Measurements from ENCODE around the gene PSG1. TPM values are rescaled to one million over a fixed set of nuclear protein-coding genes. Genes with fewer than 3 reads are reported as not detected.
"Not testable (repeated sequence)": the region's sequence is repeated elsewhere in the genome, so short reads cannot be mapped to it uniquely, and the experiment has no call there.

PSG1 gene
- total and polyA plus RNA-seq, 3 donors from 2014 or later, result not detected

GRCh38 chr19:42917634-42918033 is 38.1 kb upstream of the PSG1 start, which contains the start of gene PSG6:
PSG6 (minus strand) TSS chr19:42917894; CDS start chr19:42917792, 102 bp downstream.
- H3K27me3 ChIP-seq; H3K4me1 ChIP-seq; H3K27ac ChIP-seq; intact Hi-C loops (cut with DNase I; ENCODE audit: low total_unique reads); H3K36me3 ChIP-seq (ENCODE audit: low read depth, missing control alignments); H3K4me3 ChIP-seq; DNase-seq; H3K9me3 ChIP-seq: not testable (repeated sequence)
- WGBS, 2 donors, result 60 to 75% methylated on average over 1 of the region's 1 CpG

DNA sequence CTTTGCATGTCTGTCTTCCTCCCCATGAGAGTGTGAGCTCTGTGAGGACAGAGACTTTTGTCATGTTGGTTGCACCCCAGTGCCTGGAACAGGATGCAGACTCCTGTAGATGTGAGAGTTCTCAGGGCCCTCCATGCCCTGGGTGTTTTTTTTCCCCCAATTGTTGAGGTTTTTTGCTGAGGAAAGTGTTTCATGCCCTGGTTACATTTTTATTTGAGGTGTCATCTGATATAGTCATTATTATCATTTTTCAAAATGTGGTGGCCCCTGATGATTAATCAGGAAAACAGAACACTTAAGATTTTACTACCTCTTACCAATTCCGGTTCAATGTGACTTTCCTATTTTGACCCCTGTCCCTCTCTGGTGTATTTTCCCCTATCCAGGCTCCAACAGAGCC is 37.4 kb upstream of the PSG1 start:
- H3K4me3 ChIP-seq; H3K9me3 ChIP-seq; intact Hi-C loops (cut with DNase I; ENCODE audit: low total_unique reads); H3K36me3 ChIP-seq (ENCODE audit: low read depth, missing control alignments); H3K27me3 ChIP-seq; H3K4me1 ChIP-seq; DNase-seq; H3K27ac ChIP-seq: not testable (repeated sequence)
- WGBS, 2 donors, result 81 to 86% methylated on average over 1 of the region's 1 CpG

GRCh38 chr19:42913516-42913915 is 34.0 kb upstream of the PSG1 start:
- H3K4me3 ChIP-seq; H3K36me3 ChIP-seq (ENCODE audit: low read depth, missing control alignments); H3K4me1 ChIP-seq; DNase-seq; H3K9me3 ChIP-seq; intact Hi-C loops (cut with DNase I; ENCODE audit: low total_unique reads); H3K27me3 ChIP-seq; H3K27ac ChIP-seq: not testable (repeated sequence)
- 69 to 82% methylated on average over 5 of the region's 5 CpGs for WGBS, 2 donors

DNA sequence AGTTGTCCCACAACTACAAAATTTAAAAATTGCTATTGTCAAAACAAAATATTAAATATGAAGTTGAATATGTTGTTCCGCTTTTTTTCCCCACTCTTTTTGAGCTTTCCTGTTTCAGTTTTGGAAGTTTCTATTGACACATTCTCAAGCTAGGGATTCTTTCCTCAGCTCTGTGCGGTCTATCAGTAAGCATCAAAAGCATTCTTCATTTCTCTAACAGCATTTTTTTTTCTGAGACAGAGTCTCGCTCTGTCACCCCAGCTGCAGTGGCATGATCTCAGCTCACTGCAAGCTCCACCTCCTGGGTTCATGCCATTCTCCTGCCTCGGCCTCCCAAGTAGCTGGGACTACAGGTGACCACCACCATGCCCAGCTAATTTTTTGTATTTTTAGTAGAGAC is 33.4 kb upstream of the PSG1 start:
- H3K4me3 ChIP-seq; intact Hi-C loops (cut with DNase I; ENCODE audit: low total_unique reads); H3K27ac ChIP-seq; H3K27me3 ChIP-seq; H3K4me1 ChIP-seq; H3K36me3 ChIP-seq (ENCODE audit: low read depth, missing control alignments); DNase-seq; H3K9me3 ChIP-seq: not testable (repeated sequence)
- 74 to 84% methylated on average over 4 of the region's 4 CpGs for WGBS, 2 donors

DNA sequence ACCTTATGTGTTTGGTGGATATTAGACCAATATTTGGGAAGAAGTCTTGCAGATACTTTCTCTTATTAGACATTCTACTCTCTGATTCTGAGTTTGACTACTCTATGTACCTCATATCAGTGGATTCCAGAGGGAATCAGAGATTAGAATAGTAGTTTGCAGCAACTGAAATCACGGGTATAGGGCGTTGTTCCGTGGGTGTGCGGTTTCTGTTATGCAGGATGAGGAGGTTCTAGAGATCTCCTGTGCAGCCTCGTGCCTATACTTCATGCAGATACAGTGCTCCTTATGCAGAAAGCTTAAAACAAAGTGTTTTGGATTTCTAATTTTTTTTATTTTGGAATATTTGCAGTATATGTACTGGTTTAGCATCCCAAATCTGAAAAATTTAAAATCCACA is 32.2 kb upstream of the PSG1 start:
- intact Hi-C loops (cut with DNase I; ENCODE audit: low total_unique reads); H3K9me3 ChIP-seq: not testable (repeated sequence)

GRCh38 chr19:42906162-42906561 is 26.6 kb upstream of the PSG1 start:
- WGBS, 2 donors, result 42 to 64% methylated on average over 5 of the region's 5 CpGs
- H3K36me3 ChIP-seq (ENCODE audit: low read depth, missing control alignments); H3K27ac ChIP-seq: not testable (repeated sequence)

More for the DNA sequence above, 32.2 kb upstream of the PSG1 start:
- 82 to 86% methylated on average over 5 of the region's 5 CpGs for WGBS, 2 donors
- not testable (repeated sequence) for H3K36me3 ChIP-seq (ENCODE audit: low read depth, missing control alignments); H3K4me1 ChIP-seq; DNase-seq; H3K27me3 ChIP-seq; H3K27ac ChIP-seq; H3K4me3 ChIP-seq

GRCh38 chr19:42900561-42900960 is 21.0 kb upstream of the PSG1 start:
- H3K27me3 ChIP-seq; H3K4me3 ChIP-seq; intact Hi-C loops (cut with DNase I; ENCODE audit: low total_unique reads); H3K36me3 ChIP-seq (ENCODE audit: low read depth, missing control alignments); DNase-seq; H3K9me3 ChIP-seq; H3K27ac ChIP-seq; H3K4me1 ChIP-seq: not testable (repeated sequence)
- 68 to 84% methylated on average over 4 of the region's 4 CpGs for WGBS, 2 donors

More at GRCh38 chr19:42906162-42906561, 26.6 kb upstream of the PSG1 start:
- DNase-seq; H3K9me3 ChIP-seq; intact Hi-C loops (cut with DNase I; ENCODE audit: low total_unique reads); H3K27me3 ChIP-seq; H3K4me3 ChIP-seq; H3K4me1 ChIP-seq: not testable (repeated sequence)

GRCh38 chr19:42899674-42900073 is 20.2 kb upstream of the PSG1 start:
- H3K36me3 ChIP-seq (ENCODE audit: low read depth, missing control alignments); H3K9me3 ChIP-seq; intact Hi-C loops (cut with DNase I; ENCODE audit: low total_unique reads); H3K4me1 ChIP-seq; H3K4me3 ChIP-seq; H3K27ac ChIP-seq; H3K27me3 ChIP-seq; DNase-seq: not testable (repeated sequence)
- 61 to 90% methylated on average over 12 of the region's 12 CpGs for WGBS, 2 donors

- DNase-seq; H3K27ac ChIP-seq; H3K27me3 ChIP-seq; intact Hi-C loops (cut with DNase I; ENCODE audit: low total_unique reads); H3K4me3 ChIP-seq; H3K9me3 ChIP-seq; H3K36me3 ChIP-seq (ENCODE audit: low read depth, missing control alignments); H3K4me1 ChIP-seq: not testable (repeated sequence)
- WGBS, 2 donors, result 67 to 90% methylated on average over 1 of the region's 1 CpG
Observed at GRCh38 chr19:42899110-42899509, 19.6 kb upstream of the PSG1 start.

DNA sequence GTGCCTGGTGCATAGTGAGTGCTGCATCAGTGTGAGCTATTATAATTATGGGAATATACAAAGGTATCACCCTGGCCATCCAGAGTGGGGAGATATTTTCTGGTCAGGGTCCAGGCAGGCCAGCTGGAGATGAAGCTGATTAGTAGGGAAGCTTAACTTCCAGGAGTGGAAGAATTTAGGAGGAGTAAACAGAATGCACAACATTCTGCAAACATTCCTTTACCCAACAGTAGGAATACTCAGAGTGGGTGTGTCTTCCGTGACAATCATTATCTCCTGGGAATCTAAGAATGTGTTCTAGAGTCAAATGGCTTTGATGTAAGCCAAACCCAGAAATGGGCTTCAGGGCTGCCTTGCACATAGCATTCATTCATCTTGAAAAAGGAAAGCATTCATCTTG is 19.1 kb upstream of the PSG1 start:
- H3K4me1 ChIP-seq; H3K27ac ChIP-seq; H3K9me3 ChIP-seq; H3K4me3 ChIP-seq; DNase-seq; intact Hi-C loops (cut with DNase I; ENCODE audit: low total_unique reads); H3K36me3 ChIP-seq (ENCODE audit: low read depth, missing control alignments); H3K27me3 ChIP-seq: not testable (repeated sequence)
- WGBS, 2 donors, result 64 to 69% methylated on average over 1 of the region's 1 CpG

- DNase-seq; intact Hi-C loops (cut with DNase I; ENCODE audit: low total_unique reads); H3K9me3 ChIP-seq: not testable (repeated sequence)
Observed at GRCh38 chr19:42897729-42898128, 18.2 kb upstream of the PSG1 start.

GRCh38 chr19:42890446-42890845 is 10.9 kb upstream of the PSG1 start:
- H3K4me1 ChIP-seq; H3K9me3 ChIP-seq; H3K27ac ChIP-seq; H3K36me3 ChIP-seq (ENCODE audit: low read depth, missing control alignments); intact Hi-C loops (cut with DNase I; ENCODE audit: low total_unique reads); DNase-seq; H3K4me3 ChIP-seq; H3K27me3 ChIP-seq: not testable (repeated sequence)
- WGBS, 2 donors, result 79 to 85% methylated on average over 7 of the region's 7 CpGs

More at GRCh38 chr19:42897729-42898128, 18.2 kb upstream of the PSG1 start:
- not testable (repeated sequence) for H3K27me3 ChIP-seq; H3K36me3 ChIP-seq (ENCODE audit: low read depth, missing control alignments); H3K4me1 ChIP-seq; H3K4me3 ChIP-seq; H3K27ac ChIP-seq
- 29 to 36% methylated on average over 1 of the region's 1 CpG for WGBS, 2 donors

DNA sequence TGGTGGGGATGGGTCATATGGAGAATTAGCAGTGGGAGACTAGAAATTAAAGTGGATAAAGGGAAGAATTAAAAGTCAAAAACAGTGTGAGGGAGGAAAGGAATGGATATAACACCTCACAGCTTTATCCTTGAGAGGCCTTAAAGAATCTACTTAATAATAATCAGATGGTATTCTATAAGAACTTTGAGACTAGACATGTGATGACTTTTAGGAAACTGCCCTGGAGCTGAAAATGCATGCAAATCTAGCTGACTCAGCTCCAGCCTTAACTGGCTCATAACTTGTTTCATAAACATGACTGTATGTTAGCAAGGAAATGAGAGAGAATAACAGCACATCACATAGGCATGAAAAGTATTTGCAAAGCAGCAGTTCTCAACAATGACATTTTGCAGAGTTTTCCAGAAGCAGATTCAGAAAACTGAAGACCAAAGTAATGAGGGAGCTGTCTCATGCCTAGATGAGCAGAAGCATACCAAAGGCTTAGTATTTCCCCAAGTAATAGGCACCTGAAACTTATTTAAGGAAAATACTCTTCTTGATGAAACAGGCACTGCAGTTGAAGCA is 8.4 kb upstream of the PSG1 start:
- DNase-seq; H3K4me3 ChIP-seq; H3K9me3 ChIP-seq; H3K36me3 ChIP-seq (ENCODE audit: low read depth, missing control alignments); H3K27ac ChIP-seq; H3K27me3 ChIP-seq; intact Hi-C loops (cut with DNase I; ENCODE audit: low total_unique reads); H3K4me1 ChIP-seq: not testable (repeated sequence)
